ENCODE data around the gene TAX1BP1.
A peak's percentile ranks its signal among the peaks of the same experiment; 100 is the strongest.
"Not testable (repeated sequence)": the region's sequence is repeated elsewhere in the genome, so short reads cannot be mapped to it uniquely, and the experiment has no call there.

The TAX1BP1 gene

GRCh38 chr7:27739301-27739908 lies 557 bp upstream of the TAX1BP1 start:
- peak; percentile 46 for DNase-seq

DNA sequence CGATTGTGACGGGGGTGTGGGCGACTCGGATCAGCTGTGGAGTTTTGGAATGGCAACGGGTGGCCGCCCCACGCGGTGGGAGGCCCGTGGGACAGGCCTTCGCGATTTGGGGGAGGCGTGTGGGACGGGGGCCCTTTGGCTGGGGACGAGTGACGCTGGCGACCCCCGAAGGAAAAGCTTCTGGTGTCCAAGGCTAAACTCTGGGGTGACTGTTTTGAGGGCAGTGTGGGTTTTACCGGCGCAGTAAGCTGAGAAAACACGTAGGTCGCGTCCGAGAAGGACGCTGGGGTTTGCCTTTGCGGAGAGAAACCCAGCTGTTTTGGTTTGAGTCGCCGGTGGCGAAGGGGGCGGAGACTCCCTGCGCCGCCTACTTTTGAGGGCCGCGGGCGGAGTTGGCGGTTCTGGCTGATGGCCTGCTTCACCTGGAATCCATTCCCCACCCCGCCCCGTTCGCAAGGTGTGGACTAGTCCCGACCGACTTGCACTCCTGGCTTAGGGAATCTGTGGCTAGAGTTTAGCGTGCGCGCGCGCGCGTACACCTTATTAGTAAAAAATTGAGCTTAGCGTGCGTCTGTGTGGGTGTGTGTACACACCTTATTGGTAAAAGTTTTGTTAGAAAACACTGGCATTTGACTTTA lies 606 bp downstream of the TAX1BP1 start:
- DNase-seq, result peak; percentile 56

DNA sequence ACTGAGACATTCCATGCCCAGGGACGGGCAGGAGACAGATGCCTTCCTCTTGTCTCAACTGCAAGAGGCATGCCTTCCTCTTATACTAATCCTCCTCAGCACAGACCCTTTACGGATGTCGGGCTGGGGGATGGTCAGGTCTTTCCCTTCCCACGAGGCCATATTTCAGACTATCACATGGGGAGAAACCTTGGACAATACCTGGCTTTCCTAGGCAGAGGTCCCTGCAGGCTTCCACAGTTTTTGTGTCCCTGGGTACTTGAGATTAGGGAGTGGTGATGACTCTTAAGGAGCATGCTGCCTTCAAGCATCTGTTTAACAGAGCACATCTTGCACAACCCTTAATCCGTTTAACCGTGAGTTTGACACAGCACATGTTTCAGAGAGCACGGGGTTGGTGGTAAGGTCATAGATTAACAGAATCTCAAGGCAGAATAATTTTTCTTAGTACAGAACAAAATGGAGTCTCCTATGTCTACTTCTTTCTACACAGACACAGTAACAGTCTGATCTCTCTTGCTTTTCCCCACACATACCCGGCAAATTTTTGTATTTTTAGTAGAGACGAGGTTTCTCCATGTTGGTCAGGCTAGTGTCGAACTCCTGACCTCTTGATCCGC lies 2.2 kb downstream of the TAX1BP1 start:
- not testable (repeated sequence) for DNase-seq

- peak; percentile 26 for DNase-seq
Observed at GRCh38 chr7:27745064-27745583, 5.2 kb downstream of the TAX1BP1 start.

GRCh38 chr7:27746486-27746885 lies 6.5 kb downstream of the TAX1BP1 start:
- DNase-seq, result no peak

- DNase-seq, result no peak
Observed at GRCh38 chr7:27746978-27747377, 7.0 kb downstream of the TAX1BP1 start.

DNA sequence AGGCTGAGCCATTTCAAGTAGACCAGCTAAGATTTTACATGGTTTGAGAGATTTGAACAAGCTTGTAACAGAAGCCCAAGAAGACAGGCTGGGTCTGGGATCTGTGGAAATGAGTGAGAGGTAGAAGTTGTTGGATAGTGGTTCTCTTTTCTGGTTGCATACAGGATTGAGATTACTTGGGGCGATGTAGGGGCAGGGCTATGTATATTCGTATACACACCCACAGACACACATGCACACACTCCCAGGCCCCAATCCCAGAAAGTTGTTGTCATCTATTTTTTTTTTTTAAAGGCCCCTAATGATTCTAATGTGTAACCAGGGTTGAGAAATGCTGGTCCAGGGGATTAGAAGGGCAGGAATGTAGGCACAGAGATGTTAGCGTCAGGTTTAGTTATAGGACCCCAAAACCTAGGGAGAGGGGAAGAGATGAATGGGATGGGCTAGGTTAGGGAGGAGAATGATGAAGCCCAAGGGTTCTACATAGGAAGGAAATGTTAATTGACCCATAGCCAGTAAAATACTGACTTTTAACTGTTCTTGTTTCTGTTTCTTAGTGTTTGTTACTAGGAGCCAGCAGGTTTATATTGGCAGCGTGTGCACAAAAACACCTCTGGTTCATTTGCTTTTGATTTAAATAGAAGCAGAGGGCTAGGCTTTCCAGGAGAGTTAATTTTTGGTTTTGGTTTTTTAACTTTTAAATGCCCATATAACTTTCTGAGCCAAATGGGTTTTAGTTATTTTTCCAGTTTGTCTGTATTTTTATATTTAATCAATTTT lies 7.8 kb downstream of the TAX1BP1 start:
- DNase-seq, result no peak

DNA sequence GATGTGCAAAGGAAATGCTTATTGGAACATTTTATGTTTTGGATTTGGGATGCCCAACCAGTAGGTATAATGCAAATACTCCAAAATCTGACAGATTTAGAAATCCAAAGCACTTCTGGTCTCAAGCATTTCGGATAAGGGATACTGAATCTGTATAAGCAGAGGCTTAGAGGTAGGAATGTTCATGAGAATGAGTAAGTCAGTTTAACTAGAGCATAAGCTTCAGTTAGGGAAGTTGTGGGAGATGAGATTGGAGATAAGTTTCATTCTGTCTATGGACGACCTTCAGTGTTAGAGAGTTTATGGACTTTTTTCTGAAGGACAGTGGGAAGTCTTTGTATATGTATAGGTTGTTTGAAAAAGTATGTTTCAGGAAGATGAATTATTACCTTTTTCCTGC lies 10.4 kb downstream of the TAX1BP1 start:
- no peak for DNase-seq

GRCh38 chr7:27751888-27752660 lies 12.1 kb downstream of the TAX1BP1 start:
- DNase-seq, result no peak

DNA sequence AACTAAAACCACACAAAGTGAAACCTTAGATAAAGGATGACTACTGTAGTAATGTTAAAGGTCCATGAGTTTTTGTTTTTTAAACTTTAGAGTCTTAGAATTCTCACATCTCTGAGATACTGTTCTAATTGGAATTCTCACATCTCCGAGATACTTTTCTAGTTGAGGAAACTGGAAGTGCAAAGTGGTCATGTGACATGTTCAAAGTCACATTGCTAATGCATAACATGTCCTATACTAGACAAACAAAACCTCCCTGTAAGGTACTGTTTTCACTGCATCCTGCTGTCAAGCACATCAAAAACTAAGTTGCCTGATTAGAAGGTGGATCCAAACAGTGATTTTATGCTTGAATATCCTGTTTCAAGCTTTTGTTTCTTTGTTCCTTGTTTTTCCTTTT lies 13.9 kb downstream of the TAX1BP1 start:
- no peak for DNase-seq

GRCh38 chr7:27756298-27756697 lies 16.3 kb downstream of the TAX1BP1 start:
- no peak for DNase-seq

DNA sequence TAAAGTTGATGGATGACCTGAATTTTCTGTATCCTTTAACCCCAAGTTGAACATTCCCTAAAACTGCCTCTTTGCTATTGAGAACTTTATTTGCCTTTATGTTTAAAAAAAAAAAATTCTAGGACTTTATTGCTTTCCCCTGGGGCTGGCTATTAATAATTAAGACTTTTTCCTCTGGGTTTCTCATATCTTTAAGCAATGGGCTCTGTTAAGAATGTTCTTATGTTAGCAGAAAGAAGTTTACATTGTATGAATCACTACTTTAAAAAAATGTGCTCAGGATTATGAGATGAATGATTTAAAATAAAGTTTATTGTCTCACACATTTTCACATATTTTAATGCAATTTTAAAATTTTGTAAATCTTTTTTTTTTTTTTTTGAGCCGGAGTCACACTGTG lies 19.5 kb downstream of the TAX1BP1 start:
- DNase-seq, result no peak

GRCh38 chr7:27762062-27762461 lies 22.1 kb downstream of the TAX1BP1 start:
- DNase-seq, result no peak

DNA sequence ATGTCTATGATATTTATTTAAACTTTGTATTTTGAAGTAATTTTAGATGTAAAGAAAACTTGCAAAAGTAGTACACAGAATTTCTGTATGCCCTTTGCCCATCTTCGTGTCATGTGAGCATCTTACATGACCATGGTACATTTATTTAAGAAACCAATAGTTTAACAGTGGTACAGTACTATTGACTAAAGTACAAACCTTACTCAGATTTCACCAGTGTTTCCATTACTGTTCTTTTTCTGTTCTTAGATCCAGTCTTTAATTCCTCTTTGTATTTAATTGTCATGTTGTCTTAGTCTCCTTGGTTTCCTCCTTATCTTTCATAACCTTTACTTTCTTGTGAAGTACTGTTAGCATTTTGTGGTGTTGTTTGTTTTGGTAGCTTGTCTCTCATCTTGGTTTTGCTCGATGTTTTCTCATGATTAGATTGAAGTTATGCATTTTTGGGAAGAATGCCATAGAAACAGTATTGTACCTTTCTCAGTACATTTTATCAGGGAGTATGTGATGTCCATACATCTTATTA lies 24.1 kb downstream of the TAX1BP1 start:
- no peak for DNase-seq

DNA sequence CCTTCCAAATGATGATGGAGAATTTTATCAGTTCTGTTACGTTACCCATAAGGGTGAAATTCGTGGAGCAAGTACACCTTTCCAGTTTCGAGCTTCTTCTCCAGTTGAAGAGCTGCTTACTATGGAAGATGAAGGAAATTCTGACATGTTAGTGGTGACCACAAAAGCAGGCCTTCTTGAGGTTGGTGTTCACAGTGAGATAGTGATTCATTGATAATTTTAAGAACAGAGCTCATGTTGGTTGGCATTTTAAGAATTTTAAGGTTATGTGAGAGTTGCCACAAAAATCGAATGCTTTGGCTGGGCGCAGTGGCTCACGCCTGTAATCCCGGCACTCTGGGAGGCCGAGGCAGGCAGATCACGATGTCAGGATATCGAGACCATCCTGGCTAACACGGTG lies 25.9 kb downstream of the TAX1BP1 start:
- no peak for DNase-seq

DNA sequence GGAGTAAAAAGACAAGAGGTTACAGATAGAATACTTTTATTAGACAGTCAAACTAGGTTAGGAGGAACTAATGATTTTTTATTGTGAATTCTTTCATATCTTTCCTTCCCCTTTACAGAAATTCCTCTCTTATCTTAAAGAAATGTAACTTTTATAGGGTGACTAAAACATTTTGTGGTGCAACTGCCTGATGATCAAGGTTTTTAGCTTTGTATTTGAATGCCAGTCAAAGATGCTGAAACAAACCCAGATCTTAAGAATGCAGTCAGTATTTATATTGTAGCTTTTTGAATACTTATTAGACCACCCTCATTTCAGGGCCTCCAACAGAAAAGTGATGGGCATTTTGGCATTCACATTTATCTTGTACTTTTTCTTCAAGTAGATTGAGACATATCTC lies 27.4 kb downstream of the TAX1BP1 start:
- no peak for DNase-seq

DNA sequence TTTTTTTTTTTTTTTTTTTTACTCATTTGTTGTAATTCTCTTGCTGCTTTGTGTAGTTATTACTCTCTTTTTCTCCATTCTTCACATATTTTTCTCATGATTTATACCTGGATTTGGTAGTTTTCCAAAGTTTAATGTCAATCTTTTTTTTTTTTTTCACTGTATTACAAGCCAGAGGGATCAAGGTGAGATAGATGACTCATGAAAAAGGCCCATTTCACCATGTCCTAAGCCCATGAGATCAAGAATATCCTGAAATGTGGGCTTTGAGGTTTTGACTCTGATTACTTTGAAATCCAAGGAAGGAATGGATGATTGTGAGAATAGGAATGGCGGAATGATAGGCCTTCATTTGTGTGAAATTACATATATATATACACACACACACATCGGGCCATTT lies 31.1 kb downstream of the TAX1BP1 start:
- no peak for DNase-seq

DNA sequence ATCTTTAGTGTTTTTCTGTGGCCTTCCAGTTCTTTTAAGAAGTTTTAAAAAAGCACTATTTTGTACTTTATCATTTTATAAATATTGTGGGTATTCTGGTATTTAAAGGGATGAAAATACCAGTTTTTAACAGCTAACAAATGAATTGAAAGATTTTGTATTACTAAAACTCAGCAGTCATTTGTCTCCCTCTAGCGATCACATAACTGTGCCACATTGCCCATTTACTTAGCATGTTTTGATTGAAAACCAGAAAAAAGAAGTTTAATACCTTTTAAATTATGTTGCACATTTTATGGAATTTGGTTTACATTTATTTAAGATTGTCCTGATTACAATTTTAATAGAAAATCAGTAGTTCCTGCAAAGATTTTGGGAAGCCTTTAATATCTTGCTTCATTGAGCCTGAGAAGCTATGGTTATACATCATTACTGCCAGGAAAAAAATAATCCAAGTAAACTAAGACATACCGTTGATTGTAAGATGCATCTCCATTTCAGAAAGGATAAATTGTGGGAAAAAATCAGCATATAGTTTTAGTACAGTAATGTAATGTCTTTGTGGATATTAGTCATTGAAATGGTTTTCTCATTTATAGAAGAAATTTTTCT lies 34.9 kb downstream of the TAX1BP1 start:
- DNase-seq, result peak; percentile 28

DNA sequence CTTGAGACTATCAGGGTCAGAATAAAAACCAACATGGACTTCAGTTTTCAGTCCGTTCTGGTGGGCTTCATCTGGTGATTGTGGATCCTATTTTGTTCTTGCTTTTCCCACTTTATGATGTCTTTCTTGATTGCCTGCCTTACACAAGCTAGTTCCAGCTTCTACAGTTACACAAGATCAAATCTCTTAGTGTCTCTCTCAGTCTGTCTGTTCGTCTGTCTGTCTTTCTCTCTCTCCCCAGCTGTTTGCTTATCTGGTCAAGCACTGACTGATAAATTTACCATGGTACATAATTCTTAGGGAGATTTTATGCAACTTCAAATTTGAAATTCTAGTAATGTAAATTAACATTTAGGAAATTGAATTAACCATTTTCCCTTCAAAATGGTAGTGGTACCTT lies 35.8 kb downstream of the TAX1BP1 start:
- no peak for DNase-seq

- DNase-seq, result no peak
Observed at GRCh38 chr7:27777662-27778061, 37.7 kb downstream of the TAX1BP1 start.

GRCh38 chr7:27779873-27780272 lies 39.9 kb downstream of the TAX1BP1 start:
- no peak for DNase-seq

DNA sequence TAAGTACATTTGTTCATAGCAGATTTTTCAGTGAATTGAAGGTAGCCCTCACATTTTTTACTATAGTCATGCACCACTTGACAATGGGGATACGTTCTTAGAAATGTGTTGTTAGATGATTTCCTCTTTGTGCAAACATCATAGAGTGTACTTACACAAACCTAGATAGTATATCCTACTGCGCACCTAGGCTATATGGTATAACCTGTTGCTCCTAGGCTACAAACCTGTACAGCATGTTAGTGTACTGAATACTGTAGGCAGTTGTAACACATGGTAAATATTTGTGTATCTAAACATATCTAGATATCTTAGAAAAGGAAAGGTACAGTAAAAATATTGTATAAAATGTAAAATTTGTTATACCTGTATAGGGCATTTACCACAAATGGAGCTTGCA lies 41.2 kb downstream of the TAX1BP1 start:
- DNase-seq, result no peak
